ENCODE results near the gene STK11.

DNA sequence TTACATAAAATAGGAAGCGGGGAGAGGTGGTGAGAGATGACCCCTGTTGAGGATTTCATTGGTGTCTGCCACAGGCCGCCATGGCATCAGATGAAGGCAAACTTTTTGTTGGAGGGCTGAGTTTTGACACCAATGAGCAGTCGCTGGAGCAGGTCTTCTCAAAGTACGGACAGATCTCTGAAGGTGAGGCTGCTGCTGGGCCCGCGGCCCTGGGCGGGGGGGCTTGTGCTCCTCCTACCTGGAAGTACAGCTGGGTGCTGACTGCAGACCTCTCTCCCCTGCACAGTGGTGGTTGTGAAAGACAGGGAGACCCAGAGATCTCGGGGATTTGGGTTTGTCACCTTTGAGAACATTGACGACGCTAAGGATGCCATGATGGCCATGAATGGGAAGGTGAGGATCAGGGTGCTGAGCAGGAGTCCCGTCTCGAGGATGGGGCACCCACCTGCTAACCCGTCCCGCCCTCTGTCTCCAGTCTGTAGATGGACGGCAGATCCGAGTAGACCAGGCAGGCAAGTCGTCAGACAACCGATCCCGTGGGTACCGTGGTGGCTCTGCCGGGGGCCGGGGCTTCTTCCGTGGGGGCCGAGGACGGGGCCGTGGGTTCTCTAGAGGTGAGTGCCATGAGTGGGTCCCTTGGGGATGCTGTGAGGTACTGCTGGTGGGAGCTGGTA, 65.4 kb downstream of the STK11 start:
- TF ChIP-seq, protein P1, sequence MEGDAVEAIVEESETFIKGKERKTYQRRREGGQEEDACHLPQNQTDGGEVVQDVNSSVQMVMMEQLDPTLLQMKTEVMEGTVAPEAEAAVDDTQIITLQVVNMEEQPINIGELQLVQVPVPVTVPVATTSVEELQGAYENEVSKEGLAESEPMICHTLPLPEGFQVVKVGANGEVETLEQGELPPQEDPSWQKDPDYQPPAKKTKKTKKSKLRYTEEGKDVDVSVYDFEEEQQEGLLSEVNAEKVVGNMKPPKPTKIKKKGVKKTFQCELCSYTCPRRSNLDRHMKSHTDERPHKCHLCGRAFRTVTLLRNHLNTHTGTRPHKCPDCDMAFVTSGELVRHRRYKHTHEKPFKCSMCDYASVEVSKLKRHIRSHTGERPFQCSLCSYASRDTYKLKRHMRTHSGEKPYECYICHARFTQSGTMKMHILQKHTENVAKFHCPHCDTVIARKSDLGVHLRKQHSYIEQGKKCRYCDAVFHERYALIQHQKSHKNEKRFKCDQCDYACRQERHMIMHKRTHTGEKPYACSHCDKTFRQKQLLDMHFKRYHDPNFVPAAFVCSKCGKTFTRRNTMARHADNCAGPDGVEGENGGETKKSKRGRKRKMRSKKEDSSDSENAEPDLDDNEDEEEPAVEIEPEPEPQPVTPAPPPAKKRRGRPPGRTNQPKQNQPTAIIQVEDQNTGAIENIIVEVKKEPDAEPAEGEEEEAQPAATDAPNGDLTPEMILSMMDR (IDR thresholded peaks at IDR 0.05), result no peak
- TF ChIP-seq POLR2A (IDR thresholded peaks at IDR 0.05), result no peak
- TF ChIP-seq EP300 (IDR thresholded peaks at IDR 0.05), result no peak
